Activated T-cell treated with anti-CD3 and anti-CD28 coated beads, Interleukin-2, amount 50 U/mL, for 48 hours (primary cell): ENCODE results near the gene DGKQ.
"Not testable (repeated sequence)": the region's sequence is repeated elsewhere in the genome, so short reads cannot be mapped to it uniquely, and the experiment has no call there.

Experiments
- DNase-seq, 2 experiments: peaks; one replicate each; pipeline ENCODE4 v3.0.0-alpha.2; 2020

The DGKQ gene

DNA sequence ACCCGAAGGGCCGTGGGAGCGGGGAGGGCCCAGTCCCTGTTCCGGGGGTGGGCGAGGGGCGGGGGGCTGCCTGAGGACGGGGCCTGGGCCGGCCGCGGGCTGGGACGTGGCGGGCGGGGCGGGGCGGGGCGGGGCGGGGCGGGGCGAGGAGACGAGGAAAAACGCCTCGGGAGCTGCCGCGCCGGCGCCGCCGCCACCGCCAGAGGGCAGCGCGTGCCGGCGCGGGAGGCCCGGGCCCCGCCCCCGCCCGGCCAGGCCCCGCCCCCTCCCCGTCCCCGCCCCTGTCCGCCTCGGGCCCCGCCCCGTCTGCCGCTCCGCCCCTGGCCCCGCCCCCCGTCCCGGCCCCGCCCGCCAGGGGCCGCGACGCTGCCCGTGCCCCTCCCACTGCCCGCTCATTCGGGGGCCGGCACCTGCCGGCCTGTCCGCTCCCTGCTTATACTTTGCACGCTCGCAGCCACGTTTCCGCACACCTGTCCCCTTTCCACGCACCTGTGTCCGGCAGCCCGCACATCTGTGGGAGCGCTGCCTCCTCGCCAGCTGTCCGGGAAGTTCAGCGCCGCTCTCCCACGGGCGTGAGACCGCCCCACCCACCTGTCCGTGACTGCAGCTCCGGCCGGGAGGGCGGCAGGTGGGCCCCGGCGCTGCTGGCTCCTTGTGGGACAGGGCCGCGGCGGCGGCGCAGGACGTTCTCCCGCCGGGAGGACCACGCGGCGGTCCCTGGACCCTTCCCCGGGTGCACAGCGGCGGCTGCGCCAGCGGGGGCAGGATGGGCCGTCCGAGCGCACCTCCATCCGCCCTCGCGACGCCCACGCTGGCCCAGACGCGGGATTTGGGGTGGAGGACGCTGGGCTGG is 36.4 kb upstream of the DGKQ start:
- peak; percentile 75 to 78 for DNase-seq

GRCh38 chr4:1008840-1009541 is 35.6 kb upstream of the DGKQ start:
- peak; percentile 52 to 62 for DNase-seq

GRCh38 chr4:1006856-1007255 is 33.5 kb upstream of the DGKQ start:
- no peak for DNase-seq

- no peak for DNase-seq
Measured at GRCh38 chr4:1004557-1005485, 31.5 kb upstream of the DGKQ start.

GRCh38 chr4:1004071-1004418 is 30.7 kb upstream of the DGKQ start:
- no peak for DNase-seq

- no peak for DNase-seq
Measured at GRCh38 chr4:1003271-1004070, 30.1 kb upstream of the DGKQ start.

- DNase-seq, result no peak
Measured at GRCh38 chr4:1002631-1003251, 29.4 kb upstream of the DGKQ start.

GRCh38 chr4:1002131-1002630 is 28.8 kb upstream of the DGKQ start:
- no peak for DNase-seq

DNA sequence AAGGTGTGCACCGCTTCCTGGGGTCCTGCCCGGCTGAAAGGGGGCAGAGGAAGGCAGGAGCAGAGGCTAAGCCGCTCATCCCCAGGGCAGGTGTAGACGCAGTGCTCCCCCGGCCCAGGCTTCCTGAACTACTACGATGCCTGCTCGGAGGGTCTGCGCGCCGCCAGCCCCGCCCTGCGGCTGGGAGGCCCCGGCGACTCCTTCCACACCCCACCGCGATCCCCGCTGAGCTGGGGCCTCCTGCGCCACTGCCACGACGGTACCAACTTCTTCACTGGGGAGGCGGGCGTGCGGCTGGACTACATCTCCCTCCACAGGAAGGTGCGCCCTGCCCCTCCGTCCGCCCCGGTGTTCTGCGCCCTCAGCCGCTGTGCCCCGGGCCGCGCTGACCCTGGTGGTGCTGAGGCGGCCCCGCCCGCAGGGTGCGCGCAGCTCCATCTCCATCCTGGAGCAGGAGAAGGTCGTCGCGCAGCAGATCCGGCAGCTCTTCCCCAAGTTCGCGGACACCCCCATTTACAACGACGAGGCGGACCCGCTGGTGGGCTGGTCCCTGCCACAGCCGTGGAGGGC is 28.3 kb upstream of the DGKQ start:
- no peak for DNase-seq

DNA sequence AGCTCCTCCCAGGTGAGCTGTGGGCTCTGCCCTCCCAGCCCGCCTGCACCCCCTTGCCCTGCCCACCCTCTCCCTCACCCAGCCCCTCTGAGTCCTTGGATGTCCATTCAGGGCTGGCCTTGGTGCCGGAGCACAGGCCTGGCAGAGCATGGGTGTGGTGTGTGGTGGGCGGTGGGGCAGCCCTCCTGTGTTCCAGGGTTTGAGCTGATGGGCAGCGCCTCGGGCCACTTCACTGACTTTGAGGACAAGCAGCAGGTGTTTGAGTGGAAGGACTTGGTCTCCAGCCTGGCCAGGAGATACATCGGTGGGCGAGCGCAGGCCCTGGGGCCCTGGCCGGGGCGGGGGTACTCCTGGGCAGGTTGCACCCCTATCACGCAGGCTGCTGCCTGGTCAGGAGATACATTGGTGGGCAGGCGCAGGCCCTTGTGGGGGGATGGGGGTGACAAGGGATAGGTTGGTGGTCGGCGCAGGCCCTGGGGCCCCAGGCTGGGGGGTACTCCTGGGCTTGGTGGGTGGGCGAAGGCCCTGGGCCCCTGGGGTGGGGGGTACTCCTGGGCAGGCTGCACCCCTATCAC is 27.4 kb upstream of the DGKQ start:
- no peak for DNase-seq

- no peak for DNase-seq
Measured at GRCh38 chr4:999882-1000425, 26.6 kb upstream of the DGKQ start.

GRCh38 chr4:999240-999863 is 26.0 kb upstream of the DGKQ start:
- not testable (repeated sequence) for DNase-seq

DNA sequence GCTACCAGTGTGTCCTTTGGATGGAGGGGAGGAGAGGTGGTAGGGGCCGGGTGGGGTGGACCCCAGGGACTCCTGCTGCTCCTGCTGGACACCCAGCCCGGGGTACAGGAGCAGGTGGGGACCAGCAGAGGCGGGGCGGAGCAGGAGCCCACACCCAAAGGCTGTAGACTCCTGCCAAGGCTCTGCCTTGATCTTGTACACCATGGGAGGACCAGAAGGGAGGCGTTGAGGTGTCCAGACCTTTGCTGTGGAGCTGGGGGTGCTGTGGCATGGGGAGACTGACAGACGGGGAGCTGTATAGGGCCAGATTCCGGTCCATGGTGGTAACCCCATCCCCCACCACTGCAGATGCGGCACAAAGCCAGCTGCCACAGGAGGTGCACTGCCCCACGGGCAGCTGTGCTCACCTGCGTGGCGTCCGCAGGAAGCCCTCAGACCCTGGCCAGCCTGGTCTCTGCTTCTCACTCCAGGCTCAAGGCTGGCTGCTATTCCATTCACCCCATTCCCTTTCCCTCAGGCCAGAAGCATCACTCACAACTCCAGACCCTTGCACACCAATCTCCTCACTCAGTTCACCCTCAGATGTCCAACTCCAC is 24.8 kb upstream of the DGKQ start:
- no peak for DNase-seq

DNA sequence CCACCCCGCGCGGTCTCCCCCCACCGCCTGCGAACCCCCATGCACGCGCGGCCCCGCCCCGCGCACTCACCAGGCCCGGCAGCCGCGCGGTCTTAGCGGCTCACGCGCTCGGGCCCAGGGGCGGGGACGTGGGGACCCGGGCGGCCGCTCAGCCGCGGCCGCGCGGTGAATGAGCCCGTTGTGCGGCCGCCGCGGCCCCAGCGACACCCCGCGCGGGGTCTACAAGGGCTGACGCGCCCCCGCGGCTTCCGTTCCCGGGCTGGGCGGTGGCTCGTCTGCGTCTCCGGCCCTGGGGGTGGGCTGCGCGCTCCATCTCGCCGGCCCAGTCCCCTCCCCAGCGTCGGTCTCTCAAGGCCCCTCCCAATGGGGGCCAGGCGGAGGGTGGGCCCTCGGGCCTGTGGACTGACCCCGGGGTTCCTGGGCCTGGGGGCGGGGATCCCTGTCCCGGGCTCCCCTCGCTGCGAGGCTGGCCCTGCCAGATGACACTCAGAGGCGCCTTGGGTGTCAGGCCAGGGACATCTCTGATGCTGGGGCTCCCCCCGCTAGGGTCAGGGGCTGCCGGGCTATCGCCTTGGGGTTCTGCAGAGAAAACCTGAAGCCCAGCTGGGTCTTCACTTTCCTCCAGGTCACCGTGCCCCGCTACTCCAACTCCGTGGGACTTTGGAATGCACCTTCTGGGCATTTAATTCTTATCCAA is 24.2 kb upstream of the DGKQ start:
- DNase-seq, result no peak

DNA sequence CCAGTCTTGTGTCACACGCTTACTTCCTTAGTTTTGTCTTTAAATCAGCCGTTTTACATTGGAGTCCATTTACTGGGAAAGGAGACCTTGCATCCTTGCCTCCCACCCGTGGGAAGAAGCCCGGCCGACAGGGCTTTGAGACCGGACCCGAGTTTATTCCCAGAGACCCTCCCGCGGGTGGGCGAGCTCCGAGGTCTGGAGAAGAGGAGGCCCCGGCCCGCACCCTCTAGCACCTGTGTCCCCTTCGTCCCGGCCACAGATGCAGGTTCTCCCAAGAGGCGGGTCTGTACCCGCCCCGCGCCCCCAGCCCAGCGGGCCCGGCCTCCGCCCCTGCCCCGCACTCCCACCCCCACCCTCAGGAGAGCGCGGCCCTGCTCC is 23.6 kb upstream of the DGKQ start:
- DNase-seq, result no peak

DNA sequence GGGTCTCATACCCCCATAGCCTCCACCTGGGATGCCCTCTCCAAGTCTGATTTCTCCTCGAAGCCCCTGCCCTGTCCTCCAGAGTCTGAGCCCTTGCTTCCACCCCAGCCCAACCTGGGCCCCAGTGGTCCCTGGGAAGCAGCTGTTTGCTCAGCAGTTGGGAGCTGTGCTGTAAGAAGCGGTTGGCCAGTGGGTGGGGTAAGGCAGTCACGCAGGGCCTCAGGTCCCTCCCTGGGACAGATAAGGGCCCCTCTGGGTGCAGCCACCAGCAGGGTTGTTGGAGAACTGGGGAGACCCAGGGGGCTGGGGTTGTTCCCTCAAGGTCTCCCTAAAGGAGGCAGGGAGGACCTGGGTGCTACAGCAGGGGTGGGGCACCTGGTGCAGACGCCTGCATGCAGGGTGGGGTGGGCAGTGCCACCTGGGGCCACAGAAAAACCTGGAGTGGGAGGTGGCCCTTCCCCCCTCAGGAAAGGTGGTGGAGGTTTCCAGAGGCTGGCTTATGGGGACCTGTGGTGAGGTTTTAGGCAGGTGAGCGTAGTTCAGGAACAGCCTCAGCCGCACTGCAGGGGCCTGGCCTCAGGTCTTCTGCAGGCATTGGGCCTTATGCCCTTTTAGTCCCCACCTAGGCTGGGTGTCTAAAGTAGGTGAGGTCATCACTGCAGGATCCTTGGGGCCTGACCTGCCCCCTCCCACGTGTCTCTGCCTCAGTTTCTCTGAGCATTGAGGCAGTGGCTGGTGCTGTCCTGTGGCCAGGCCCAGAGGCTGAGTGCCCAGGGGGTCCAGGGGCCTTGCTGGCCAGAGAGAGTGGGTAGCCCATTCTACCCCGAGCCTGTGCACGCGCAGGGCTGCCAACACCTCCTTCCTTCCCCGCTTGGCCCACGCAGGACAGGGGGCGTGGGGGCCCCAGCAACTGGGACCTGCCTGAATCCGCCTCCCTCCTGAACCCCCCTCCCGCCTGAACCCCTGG is 22.9 kb upstream of the DGKQ start:
- no peak for DNase-seq

DNA sequence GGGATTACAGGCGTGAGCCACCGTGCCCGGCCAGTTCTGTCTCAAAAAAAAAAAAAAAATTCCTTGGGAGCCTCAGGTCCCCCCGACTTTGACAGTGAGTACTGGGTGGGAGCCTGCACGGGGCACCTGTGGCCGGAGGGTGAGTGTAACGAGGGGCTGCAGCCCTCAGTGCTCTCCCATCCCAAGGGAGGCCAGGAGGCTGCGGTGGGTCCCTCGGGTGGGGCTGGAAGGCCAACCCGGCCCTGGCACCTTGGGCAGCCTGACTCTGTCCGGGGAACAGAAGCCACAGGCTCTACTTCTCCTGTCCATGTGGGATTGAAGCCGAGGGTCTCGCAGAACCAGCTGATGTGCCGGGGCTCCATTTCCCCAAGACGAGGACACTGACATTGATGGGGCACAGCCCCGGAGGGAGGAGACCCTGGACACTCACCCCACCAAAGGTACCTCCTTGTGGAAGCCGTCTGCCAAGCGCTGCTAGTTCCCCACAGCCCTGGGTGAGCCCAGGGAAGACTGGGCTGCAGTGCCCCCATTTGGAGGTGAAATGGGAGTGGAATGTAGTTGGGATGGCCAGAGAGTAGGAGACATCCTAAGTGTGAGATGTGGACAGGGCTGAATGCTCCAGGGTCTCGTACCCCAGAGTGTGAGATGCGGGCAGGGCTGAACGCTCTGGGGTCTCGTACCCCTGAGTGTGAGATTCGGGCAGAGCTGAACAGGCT is 22.1 kb upstream of the DGKQ start:
- DNase-seq, result no peak
